Cardiac atrium fibroblast (primary cell): ENCODE results near the gene FOXL3. TPM values are rescaled to one million over a fixed set of nuclear protein-coding genes. Genes with fewer than 3 reads are reported as not detected.

Experiments
- total RNA-seq: library from RNA; depleted of rRNA; stranded (reverse); fragments of >200 nt; gene quantifications from 2 replicates; pipeline ENCODE4 v1.2.3, GENCODE V29; 2015

Gene FOXL3
- not detected in 2 replicates for total RNA-seq

GRCh38 chr7:289756-290553, at the start of gene FOXL3:
FOXL3 (plus strand) TSS chr7:290170; CDS start chr7:290170, 0 bp downstream.

Other genes starting within 250 kb of the FOXL3 start
- gene FAM20C, start 97.6 kb upstream of the FOXL3 start, total RNA-seq: 34.5 and 48.3 TPM in 2 replicates
- gene PDGFA, start 229.7 kb downstream of the FOXL3 start, total RNA-seq: 13.3 and 16.2 TPM in 2 replicates